Fibroblast of the aortic adventitia (primary cell): ENCODE results near the gene CFTR. TPM values are rescaled to one million over a fixed set of nuclear protein-coding genes. Genes with fewer than 3 reads are reported as not detected.

Experiments used
- DNase-seq: peaks from one replicate; pipeline ENCODE4 v3.0.0-alpha.2; 2010; ENCODE audit warnings: low read depth
- H3K4me3 ChIP-seq: 2 replicates; pipeline ENCODE4 v1.5.1; 2011; ENCODE audit warnings: low read depth, mild to moderate bottlenecking, control low read depth, low read length, moderate library complexity
- total RNA-seq: library from RNA; depleted of rRNA; stranded (reverse); fragments of >200 nt; gene quantifications from 2 replicates; pipeline ENCODE4 v1.2.3, GENCODE V29; 2012; ENCODE audit warnings: low replicate concordance
- TF ChIP-seq, protein P1 (sequence below): IDR thresholded peaks from 2 replicates; pipeline ENCODE4 v1.5.1; 2011; ENCODE audit warnings: mild to moderate bottlenecking, low read length, control low read depth, inconsistent platforms; ENCODE audit not compliant: insufficient read depth

The CFTR gene
- total RNA-seq, 1 donor = 0.09 TPM

- TF ChIP-seq, protein P1, sequence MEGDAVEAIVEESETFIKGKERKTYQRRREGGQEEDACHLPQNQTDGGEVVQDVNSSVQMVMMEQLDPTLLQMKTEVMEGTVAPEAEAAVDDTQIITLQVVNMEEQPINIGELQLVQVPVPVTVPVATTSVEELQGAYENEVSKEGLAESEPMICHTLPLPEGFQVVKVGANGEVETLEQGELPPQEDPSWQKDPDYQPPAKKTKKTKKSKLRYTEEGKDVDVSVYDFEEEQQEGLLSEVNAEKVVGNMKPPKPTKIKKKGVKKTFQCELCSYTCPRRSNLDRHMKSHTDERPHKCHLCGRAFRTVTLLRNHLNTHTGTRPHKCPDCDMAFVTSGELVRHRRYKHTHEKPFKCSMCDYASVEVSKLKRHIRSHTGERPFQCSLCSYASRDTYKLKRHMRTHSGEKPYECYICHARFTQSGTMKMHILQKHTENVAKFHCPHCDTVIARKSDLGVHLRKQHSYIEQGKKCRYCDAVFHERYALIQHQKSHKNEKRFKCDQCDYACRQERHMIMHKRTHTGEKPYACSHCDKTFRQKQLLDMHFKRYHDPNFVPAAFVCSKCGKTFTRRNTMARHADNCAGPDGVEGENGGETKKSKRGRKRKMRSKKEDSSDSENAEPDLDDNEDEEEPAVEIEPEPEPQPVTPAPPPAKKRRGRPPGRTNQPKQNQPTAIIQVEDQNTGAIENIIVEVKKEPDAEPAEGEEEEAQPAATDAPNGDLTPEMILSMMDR = no peak
- H3K4me3 ChIP-seq = no peak overlapping the region
- DNase-seq = no peak
Observed at GRCh38 chr7:117661328-117661727, 181.5 kb downstream of the CFTR start.

DNA sequence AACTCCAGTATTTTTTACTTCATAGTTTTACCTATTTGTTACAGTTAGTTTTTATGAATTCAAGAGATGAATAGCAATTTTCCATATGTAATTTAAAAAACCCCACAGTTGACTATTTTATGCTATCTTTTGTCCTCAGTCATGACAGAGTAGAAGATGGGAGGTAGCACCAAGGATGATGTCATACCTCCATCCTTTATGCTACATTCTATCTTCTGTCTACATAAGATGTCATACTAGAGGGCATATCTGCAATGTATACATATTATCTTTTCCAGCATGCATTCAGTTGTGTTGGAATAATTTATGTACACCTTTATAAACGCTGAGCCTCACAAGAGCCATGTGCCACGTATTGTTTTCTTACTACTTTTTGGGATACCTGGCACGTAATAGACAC, 184.2 kb downstream of the CFTR start:
- H3K4me3 ChIP-seq = no peak overlapping the region
- no peak for DNase-seq
- TF ChIP-seq, protein P1 = no peak

- TF ChIP-seq, protein P1 = no peak
- DNase-seq = peak; percentile 25
- no peak overlapping the region for H3K4me3 ChIP-seq
Observed at GRCh38 chr7:117665368-117665767, 185.5 kb downstream of the CFTR start.

GRCh38 chr7:117666031-117666430, 186.2 kb downstream of the CFTR start:
- DNase-seq = peak; percentile 28
- no peak overlapping the region for H3K4me3 ChIP-seq
- TF ChIP-seq, protein P1 = no peak

GRCh38 chr7:117666689-117667088, 186.9 kb downstream of the CFTR start:
- no peak overlapping the region for H3K4me3 ChIP-seq
- DNase-seq = no peak
- TF ChIP-seq, protein P1 = no peak

- TF ChIP-seq, protein P1 = no peak
- H3K4me3 ChIP-seq = no peak overlapping the region
- DNase-seq = peak; percentile 6
Observed at GRCh38 chr7:117667456-117667855, 187.6 kb downstream of the CFTR start.

DNA sequence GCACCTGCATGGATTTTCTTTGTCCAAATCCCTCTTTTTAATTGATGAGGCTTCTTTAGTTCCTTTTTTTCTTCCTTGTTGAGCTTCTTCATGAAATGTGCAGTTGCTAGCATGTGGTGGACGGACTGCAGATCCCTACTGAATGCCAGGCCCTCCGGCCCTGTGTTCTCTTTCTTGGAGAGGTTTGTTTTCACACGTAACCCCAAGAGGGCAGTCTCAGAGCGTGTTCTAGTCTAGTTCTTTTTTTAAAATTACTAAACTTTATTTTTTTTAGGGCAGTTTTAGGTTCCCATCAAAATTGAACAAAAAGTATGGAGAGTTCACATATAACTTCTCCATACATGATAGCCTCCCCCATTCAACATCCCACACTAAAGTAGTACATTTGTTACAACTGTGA, 190.0 kb downstream of the CFTR start:
- H3K4me3 ChIP-seq = no peak overlapping the region
- DNase-seq = peak; percentile 24
- TF ChIP-seq, protein P1 = peak; percentile 13
